K562 (cell line): Measurements from ENCODE around the gene LNPEP. TPM values are rescaled to one million over a fixed set of nuclear protein-coding genes. Genes with fewer than 3 reads are reported as not detected.

Experiments
- ATAC-seq: fragments of 200-7000 bp; cut with Tn5 transposase; 3 replicates; pipeline ENCODE4 v1.9.1; 2020; ENCODE audit warnings: moderate library complexity
- BruUV-seq: library from RNA; stranded (reverse); fragments of 400-500 nt; replicated peaks from 2 replicates; lab custom pipeline; 2021; lab: Mats Ljungman, UMichigan
- CTCF ChIA-PET: fragments of 300-600 bp; formaldehyde crosslinking; extraction: SDS; loops from one replicate; lab custom pipeline; 2021; ENCODE audit warnings: low intra/inter-chr PET ratio; lab: Yijun Ruan, JAX
- POLR2A ChIA-PET: fragments of 300-600, 350-650 bp; sonication (Branson Sonifier 250); formaldehyde crosslinking; extraction: SDS; loops from one replicate; lab custom pipeline; 2021; ENCODE audit warnings: antibody characterized with exemption, inconsistent platforms; lab: Yijun Ruan, JAX
- DNase-seq, 4 experiments: peaks; one replicate each; pipeline versions ENCODE4 v3.0.0 to v3.0.0-alpha.2; 2011 to 2018; ENCODE audit warnings: low spot score in 3 of 4, mixed read lengths in 3 of 4; ENCODE audit errors: extremely low read depth in 1 of 4
- FAIRE-seq: peaks from 2 replicates; lab custom pipeline; 2011; peaks lifted over from hg19 to GRCh38; lab: Jason Lieb, UNC
- H2AFZ ChIP-seq: 2 replicates; pipeline ENCODE4 v1.6.0; 2011; ENCODE audit warnings: low read depth, low read length, control low read depth, inconsistent platforms
- H3K27ac ChIP-seq: fragments of 200-600 bp; 3 replicates; pipeline ENCODE4 v1.8.0; 2011; ENCODE audit warnings: low read depth, mild to moderate bottlenecking, control low read depth, inconsistent platforms, low read length, moderate library complexity, mixed read lengths; ENCODE audit errors: extremely low read depth
- H3K27me3 ChIP-seq, 2 experiments: fragments of 300-600 bp in 1 of 2; 2 replicates in 1 of 2; 3 replicates in 1 of 2; pipeline versions ENCODE4 v1.6.0 to v1.8.0; 2011; ENCODE audit warnings: inconsistent platforms in 2 of 2, low read length in 2 of 2, mild to moderate bottlenecking in 1 of 2, mixed read lengths in 1 of 2, moderate library complexity in 1 of 2; ENCODE audit not compliant: control insufficient read depth in 2 of 2, insufficient read depth in 2 of 2
- H3K36me3 ChIP-seq: fragments of 300-600 bp; 3 replicates; pipeline ENCODE4 v1.8.0; 2011; ENCODE audit warnings: mild to moderate bottlenecking, low read length, inconsistent platforms; ENCODE audit not compliant: control insufficient read depth, insufficient read depth
- H3K4me1 ChIP-seq, 2 experiments: fragments of 200-600 bp in 1 of 2; replicated peaks in 1 of 2; 2 replicates in 1 of 2; 3 replicates in 1 of 2; pipeline versions ENCODE4 v1.5.1 to v1.8.0; 2011; ENCODE audit warnings: inconsistent platforms in 2 of 2, low read length in 2 of 2, mild to moderate bottlenecking in 1 of 2, mixed read lengths in 1 of 2, moderate library complexity in 1 of 2; ENCODE audit not compliant: control insufficient read depth in 2 of 2, insufficient read depth in 2 of 2
- H3K4me2 ChIP-seq: 2 replicates; pipeline ENCODE4 v1.6.1; 2011; ENCODE audit warnings: low read length, control low read depth, inconsistent platforms, mixed read lengths; ENCODE audit not compliant: insufficient read depth
- H3K4me3 ChIP-seq: fragments of 200-600 bp; sonication (generic), shearing (Covaris generic); 2 replicates; pipeline ENCODE4 v1.5.1; 2016; ENCODE audit warnings: control low read depth, inconsistent platforms
- H3K79me2 ChIP-seq: fragments of 200-600 bp; 3 replicates; pipeline ENCODE4 v1.8.0; 2011; ENCODE audit warnings: low read length, inconsistent platforms; ENCODE audit not compliant: control insufficient read depth, insufficient read depth
- H3K9ac ChIP-seq, 2 experiments: 2 replicates each; pipeline versions ENCODE4 v1.6.0 to v1.6.1; 2011; ENCODE audit warnings: low read depth in 2 of 2, low read length in 2 of 2, control low read depth in 1 of 2, inconsistent platforms in 1 of 2, mild to moderate bottlenecking in 1 of 2, mixed read lengths in 1 of 2; ENCODE audit not compliant: insufficient read depth in 1 of 2
- H3K9me1 ChIP-seq: one replicate; pipeline ENCODE4 v1.6.0; 2011; ENCODE audit warnings: inconsistent platforms, mild to moderate bottlenecking, low read length, moderate library complexity; ENCODE audit not compliant: control insufficient read depth, insufficient read depth
- H3K9me3 ChIP-seq: replicated peaks from 2 replicates; pipeline ENCODE4 v1.5.1; 2011; ENCODE audit warnings: low read depth, low read length, inconsistent platforms; ENCODE audit not compliant: control insufficient read depth, insufficient read depth
- H4K20me1 ChIP-seq: replicated peaks from 2 replicates; pipeline ENCODE4 v1.6.1; 2011; ENCODE audit warnings: low read length, inconsistent platforms, mixed read lengths; ENCODE audit not compliant: control insufficient read depth, insufficient read depth
- ESRRA ChIP-seq: fragments of 450-650 bp; IDR thresholded peaks from 2 replicates; pipeline ENCODE4 v1.6.1; 2014; ENCODE audit warnings: low read depth, mild to moderate bottlenecking, moderate library complexity, borderline replicate concordance
- SAP30 ChIP-seq: fragments of 200-600 bp; sonication (generic); IDR thresholded peaks from 2 replicates; pipeline ENCODE4 v1.6.1; 2012; ENCODE audit warnings: borderline replicate concordance, low read depth, mild to moderate bottlenecking, moderate library complexity, low read length, control low read depth, inconsistent platforms; ENCODE audit not compliant: insufficient read depth, poor library complexity, severe bottlenecking
- WGBS: fragments of 100-300 bp; shearing (Covaris generic); methylation state at CpG from one replicate; pipeline ENCODE4 v1.1.6; 2016; ENCODE audit warnings: low coverage, mixed read lengths; ENCODE audit not compliant: insufficient coverage; ENCODE audit errors: missing lambda C conversion rate; 5-methylcytosine and 5-hydroxymethylcytosine counted together
- in situ Hi-C: fragments of 300-500 bp; cut with MboI; formaldehyde crosslinking; loops from 4 replicates; pipeline ENCODE4 v1.15.0; 2018; ENCODE audit warnings: inconsistent platforms, mixed read lengths
- intact Hi-C: fragments of 100-400 bp; cut with micrococcal nuclease; formaldehyde crosslinking; loops from 2 replicates; pipeline ENCODE4 v1.14.2; 2022
- polyA plus RNA-seq, 8 experiments: library from polyadenylated mRNA; depleted of rRNA in 4 of 8; stranded (reverse) in 5 of 8; unstranded in 3 of 8; fragments of >200 nt; fragmentation: Nextera tagmentation in 2 of 8; fragmentation: Illumina TruSeq in 1 of 8; extraction: Ambion mirVana in 2 of 8; extraction: Trizol in 1 of 8; gene quantifications; 2 replicates each; pipeline versions ENCODE4 v1.2.1 to v1.2.3, GENCODE V29; 2011 to 2014; ENCODE audit warnings: inconsistent platforms in 1 of 8, missing spikeins in 1 of 8
- total RNA-seq, 7 experiments: library from RNA; depleted of rRNA in 6 of 7; stranded (reverse); fragments of >200 nt in 6 of 7; fragmentation: Illumina TruSeq in 2 of 7; extraction: Trizol in 2 of 7; gene quantifications; 2 replicates each; pipeline versions ENCODE4 v1.2.1 to v1.2.3, GENCODE V29; 2011 to 2021; ENCODE audit warnings: low replicate concordance in 1 of 7

Gene LNPEP
- total and polyA plus RNA-seq, 9 of the 15 experiments (the other 6 are each of a cell fraction or from before 2014, with no cell fraction given): 2.6 to 27.9 (median 11.2) TPM

GRCh38 chr5:96972599-96973334, 36.9 kb downstream of the LNPEP start:
- POLR2A ChIA-PET: interaction anchor here (0.7 kb wide), 1 partner anchor 32 kb away, joined by 3 read pairs; no protein-coding TSS in a partner anchor
- no peaks in the 10 kb centered on the region for H3K9me3 ChIP-seq
- TF ChIP-seq ESRRA (0 out of 2 replicates have a peak, but pooled peaks have one; percentile 19), SAP30 (no peak)
- TF ChIP-seq, all 486 proteins: peak for 1
- DNase-seq (no peak), ATAC-seq (no peak), FAIRE-seq (no peak)
- no peak overlapping the region for H2AFZ ChIP-seq
- 56% methylated on average over 5 of the region's 5 CpGs for WGBS
- no peak overlapping the region for H3K4me2 ChIP-seq
- no peak overlapping the region for H3K4me3 ChIP-seq
- in situ Hi-C loops (no loop called here), intact Hi-C loops (no loop called here)
- H3K79me2 ChIP-seq: peaks cover 25% of the 10 kb centered on the region; the same call in 2 of the 3 replicates
- H3K27me3 ChIP-seq: no peaks in the 10 kb centered on the region
- no peak overlapping the region for H3K27ac ChIP-seq
- peaks cover 0 to 4% of the 10 kb centered on the region in 2 experiments; a peak in 2 of 5 replicates for H3K4me1 ChIP-seq
- H3K36me3 ChIP-seq: no peaks in the 10 kb centered on the region
- CTCF ChIA-PET: no interaction called here
- no peak overlapping the region for H3K9ac ChIP-seq
- peaks cover 4% of the 10 kb centered on the region; the same call in 1 of the 2 replicates for H4K20me1 ChIP-seq
- H3K9me1 ChIP-seq: no peaks in the 10 kb centered on the region
- no TSS peak for BruUV-seq
